ENCODE results near the gene SAYSD1. TPM values are rescaled to one million over a fixed set of nuclear protein-coding genes. Genes with fewer than 3 reads are reported as not detected.
A peak's percentile ranks its signal among the peaks of the same experiment; 100 is the strongest.

The SAYSD1 gene
- total and polyA plus RNA-seq, 2 experiments from 2014 or later, result 8.2 to 10.0 TPM

DNA sequence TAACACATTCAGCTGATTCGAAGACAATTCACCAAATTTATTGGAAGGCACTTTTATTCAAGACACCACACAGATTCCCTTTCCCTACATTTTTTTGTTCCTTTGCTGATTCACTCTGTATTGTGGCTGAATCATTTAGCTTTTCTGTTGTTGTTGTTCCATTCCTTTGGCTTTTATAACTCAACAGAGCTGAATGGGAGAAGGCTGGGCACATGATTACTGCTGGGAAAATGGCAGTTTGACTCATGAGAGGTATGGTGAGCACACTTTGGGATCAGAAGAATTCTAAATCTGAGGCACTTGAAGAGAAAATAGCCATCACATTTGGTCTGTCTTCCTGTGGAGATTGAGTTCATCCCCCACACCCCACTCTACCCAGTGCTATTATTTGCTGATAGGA lies 15.7 kb upstream of the SAYSD1 start:
- no peaks in the 10 kb centered on the region for H3K79me2 ChIP-seq (replicated peaks; ENCODE audit: insufficient read depth)
- Mint-ChIP-seq H3K27ac (no peak overlapping the region), H3K4me1 (peaks cover 16% of the 10 kb centered on the region; the same call in 2 of the 3 replicates), H3K36me3 (ENCODE audit: low read depth) (no peaks in the 10 kb centered on the region), H3K27me3 (ENCODE audit: insufficient read depth, low read depth, poor library complexity) (peaks cover 3% of the 10 kb centered on the region), H3K4me3 (no peak overlapping the region), H3K9me3 (no peaks in the 10 kb centered on the region)
- DNase-seq (ENCODE audit: low spot score) (no peak), ATAC-seq (no peak)
- no peaks in the 10 kb centered on the region for H3K36me3 ChIP-seq (ENCODE audit: insufficient read depth)
- H2AFZ ChIP-seq, result no peak overlapping the region
- TF ChIP-seq STAT1 (IDR thresholded peaks at IDR 0.05; ENCODE audit: unreplicated experiment) (no peak), NANOG (IDR thresholded peaks at IDR 0.05; ENCODE audit: borderline replicate concordance) (no peak), ZNF462 (CRISPR knock-in tag; IDR thresholded peaks at IDR 0.05) (no peak)
- TF ChIP-seq, protein P1, sequence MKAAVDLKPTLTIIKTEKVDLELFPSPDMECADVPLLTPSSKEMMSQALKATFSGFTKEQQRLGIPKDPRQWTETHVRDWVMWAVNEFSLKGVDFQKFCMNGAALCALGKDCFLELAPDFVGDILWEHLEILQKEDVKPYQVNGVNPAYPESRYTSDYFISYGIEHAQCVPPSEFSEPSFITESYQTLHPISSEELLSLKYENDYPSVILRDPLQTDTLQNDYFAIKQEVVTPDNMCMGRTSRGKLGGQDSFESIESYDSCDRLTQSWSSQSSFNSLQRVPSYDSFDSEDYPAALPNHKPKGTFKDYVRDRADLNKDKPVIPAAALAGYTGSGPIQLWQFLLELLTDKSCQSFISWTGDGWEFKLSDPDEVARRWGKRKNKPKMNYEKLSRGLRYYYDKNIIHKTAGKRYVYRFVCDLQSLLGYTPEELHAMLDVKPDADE (IDR thresholded peaks at IDR 0.05), result no peak
- no peaks in the 10 kb centered on the region for H4K20me1 ChIP-seq (replicated peaks; ENCODE audit: insufficient read depth)
- no peak overlapping the region for H3K27ac ChIP-seq (ENCODE audit: low read depth)
- H3K4me2 ChIP-seq, result 0 out of 2 replicates have a peak overlapping the region, but pooled peaks have one; percentile 52
- no peak overlapping the region for H3K4me3 ChIP-seq
- peaks cover 15% of the 10 kb centered on the region for H3K4me1 ChIP-seq (ENCODE audit: insufficient read depth)
- H3F3A ChIP-seq (replicated peaks; ENCODE audit: low read depth), result no peaks in the 10 kb centered on the region
- H3K9me2 ChIP-seq (ENCODE audit: insufficient read depth), result peaks cover 5% of the 10 kb centered on the region
- H3K27me3 ChIP-seq (ENCODE audit: insufficient read depth), result no peaks in the 10 kb centered on the region

DNA sequence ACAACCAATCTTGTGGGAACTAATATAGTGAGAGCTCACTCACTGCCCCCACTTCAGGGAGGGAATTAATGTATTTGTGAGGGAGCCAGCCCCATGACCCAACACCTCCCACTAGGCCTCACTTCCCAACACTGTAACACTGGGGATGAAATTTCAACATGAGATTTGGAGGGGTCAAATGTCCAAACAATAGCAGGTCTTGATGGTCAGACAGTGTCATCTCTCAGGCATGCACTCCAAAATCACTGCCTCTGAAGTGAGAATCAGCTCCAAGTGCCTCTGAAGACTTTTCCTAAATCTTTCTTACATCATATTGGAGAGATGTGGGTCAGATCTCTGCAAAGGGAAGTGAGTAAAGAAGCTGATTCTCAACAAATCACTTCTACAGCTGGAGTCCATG lies 13.8 kb upstream of the SAYSD1 start:
- Mint-ChIP-seq H3K9me3 (no peaks in the 10 kb centered on the region), H3K4me3 (no peak overlapping the region), H3K36me3 (ENCODE audit: low read depth) (no peaks in the 10 kb centered on the region), H3K27me3 (ENCODE audit: insufficient read depth, low read depth, poor library complexity) (peaks cover 3% of the 10 kb centered on the region), H3K4me1 (peaks cover 16% of the 10 kb centered on the region; the same call in 2 of the 3 replicates), H3K27ac (no peak overlapping the region)
- ATAC-seq (no peak), DNase-seq (ENCODE audit: low spot score) (no peak)
- Histone ChIP-seq H3K27me3 (ENCODE audit: insufficient read depth) (no peaks in the 10 kb centered on the region), H3K27ac (ENCODE audit: low read depth) (no peak overlapping the region), H2AFZ (no peak overlapping the region), H3K9me2 (ENCODE audit: insufficient read depth) (peaks cover 5% of the 10 kb centered on the region), H3K36me3 (ENCODE audit: insufficient read depth) (no peaks in the 10 kb centered on the region), H3K4me1 (ENCODE audit: insufficient read depth) (peaks cover 15% of the 10 kb centered on the region), H3F3A (replicated peaks; ENCODE audit: low read depth) (no peaks in the 10 kb centered on the region), H4K20me1 (replicated peaks; ENCODE audit: insufficient read depth) (no peaks in the 10 kb centered on the region), H3K4me3 (no peak overlapping the region), H3K4me2 (no peak overlapping the region), H3K79me2 (replicated peaks; ENCODE audit: insufficient read depth) (no peaks in the 10 kb centered on the region)
- TF ChIP-seq EZH2 (IDR thresholded peaks at IDR 0.05; ENCODE audit: low read depth, unreplicated experiment), result no peak
- TF ChIP-seq CREB1 (CRISPR knock-in tag; IDR thresholded peaks at IDR 0.05; ENCODE audit: low read depth), result no peak
- TF ChIP-seq, protein P1 (IDR thresholded peaks at IDR 0.05), result no peak
